Measurements from ENCODE around the gene KCNJ15. TPM values are rescaled to one million over a fixed set of nuclear protein-coding genes. Genes with fewer than 3 reads are reported as not detected.

Gene KCNJ15
- total RNA-seq, 2 donors from 2014 or later: 0.17 to 0.21 TPM

DNA sequence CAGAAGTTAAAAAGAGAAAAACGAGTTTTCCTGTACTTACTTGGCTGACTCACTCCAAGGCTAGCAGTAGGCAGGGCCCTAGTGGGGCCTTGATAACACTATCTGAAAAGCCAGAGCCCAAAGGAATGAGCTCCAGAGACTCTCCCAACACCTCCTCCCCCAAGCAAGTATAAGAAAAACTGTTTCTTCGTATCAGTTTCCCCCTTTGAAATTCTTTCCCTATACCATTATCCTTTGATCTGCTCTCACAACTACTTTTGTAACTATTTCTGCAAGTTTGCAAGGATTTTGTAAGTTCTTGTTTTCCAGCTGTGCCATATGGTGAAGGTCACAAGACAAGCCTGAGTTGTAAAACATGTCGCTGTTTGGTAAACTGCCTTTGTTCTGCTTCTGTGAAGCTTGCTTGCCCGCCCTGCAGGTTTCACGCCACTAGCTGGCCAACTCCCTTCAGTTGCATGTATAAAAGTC is 36.5 kb upstream of the KCNJ15 start:
- Histone ChIP-seq H3K9me3 (no peaks in the 10 kb centered on the region), H3K4me3 (no peak overlapping the region), H3K36me3 (no peaks in the 10 kb centered on the region), H3K9ac (ENCODE audit: low read depth in 2 of 2, low read length in 2 of 2) (no peak overlapping the region), H3K4me1 (no peaks in the 10 kb centered on the region), H3K27ac (no peak overlapping the region), H3K27me3 (no peaks in the 10 kb centered on the region)
- TF ChIP-seq, protein P1, sequence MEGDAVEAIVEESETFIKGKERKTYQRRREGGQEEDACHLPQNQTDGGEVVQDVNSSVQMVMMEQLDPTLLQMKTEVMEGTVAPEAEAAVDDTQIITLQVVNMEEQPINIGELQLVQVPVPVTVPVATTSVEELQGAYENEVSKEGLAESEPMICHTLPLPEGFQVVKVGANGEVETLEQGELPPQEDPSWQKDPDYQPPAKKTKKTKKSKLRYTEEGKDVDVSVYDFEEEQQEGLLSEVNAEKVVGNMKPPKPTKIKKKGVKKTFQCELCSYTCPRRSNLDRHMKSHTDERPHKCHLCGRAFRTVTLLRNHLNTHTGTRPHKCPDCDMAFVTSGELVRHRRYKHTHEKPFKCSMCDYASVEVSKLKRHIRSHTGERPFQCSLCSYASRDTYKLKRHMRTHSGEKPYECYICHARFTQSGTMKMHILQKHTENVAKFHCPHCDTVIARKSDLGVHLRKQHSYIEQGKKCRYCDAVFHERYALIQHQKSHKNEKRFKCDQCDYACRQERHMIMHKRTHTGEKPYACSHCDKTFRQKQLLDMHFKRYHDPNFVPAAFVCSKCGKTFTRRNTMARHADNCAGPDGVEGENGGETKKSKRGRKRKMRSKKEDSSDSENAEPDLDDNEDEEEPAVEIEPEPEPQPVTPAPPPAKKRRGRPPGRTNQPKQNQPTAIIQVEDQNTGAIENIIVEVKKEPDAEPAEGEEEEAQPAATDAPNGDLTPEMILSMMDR (IDR thresholded peaks at IDR 0.05): no peak
- no peak for DNase-seq
- intact Hi-C loops (cut with DNase I): no loop called here

DNA sequence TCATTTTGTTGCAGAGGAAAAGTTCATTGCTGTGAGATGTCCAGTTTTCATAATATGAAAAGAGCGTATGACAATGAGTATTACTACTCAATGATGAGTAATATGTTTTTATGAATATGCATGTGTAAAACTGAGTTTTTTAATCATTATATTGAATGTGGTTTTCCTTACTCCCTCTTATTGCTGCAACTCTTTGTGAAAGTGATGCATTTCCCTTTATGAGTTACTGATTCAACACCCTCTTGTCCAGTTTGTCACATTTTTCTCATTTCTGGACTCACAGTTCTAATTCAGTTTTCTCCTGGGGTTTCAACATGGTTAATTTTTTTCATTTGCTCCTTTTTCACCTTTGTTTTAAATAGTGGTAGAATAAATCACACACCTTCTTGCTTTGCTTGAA is 35.2 kb upstream of the KCNJ15 start:
- Histone ChIP-seq H3K36me3 (no peaks in the 10 kb centered on the region), H3K4me3 (no peak overlapping the region), H3K9ac (ENCODE audit: low read depth in 2 of 2, low read length in 2 of 2) (no peak overlapping the region), H3K27ac (no peak overlapping the region), H3K9me3 (no peaks in the 10 kb centered on the region), H3K4me1 (no peaks in the 10 kb centered on the region), H3K27me3 (no peaks in the 10 kb centered on the region)
- no peak for DNase-seq
- intact Hi-C loops (cut with DNase I): no loop called here
- TF ChIP-seq, protein P1 (IDR thresholded peaks at IDR 0.05): no peak

DNA sequence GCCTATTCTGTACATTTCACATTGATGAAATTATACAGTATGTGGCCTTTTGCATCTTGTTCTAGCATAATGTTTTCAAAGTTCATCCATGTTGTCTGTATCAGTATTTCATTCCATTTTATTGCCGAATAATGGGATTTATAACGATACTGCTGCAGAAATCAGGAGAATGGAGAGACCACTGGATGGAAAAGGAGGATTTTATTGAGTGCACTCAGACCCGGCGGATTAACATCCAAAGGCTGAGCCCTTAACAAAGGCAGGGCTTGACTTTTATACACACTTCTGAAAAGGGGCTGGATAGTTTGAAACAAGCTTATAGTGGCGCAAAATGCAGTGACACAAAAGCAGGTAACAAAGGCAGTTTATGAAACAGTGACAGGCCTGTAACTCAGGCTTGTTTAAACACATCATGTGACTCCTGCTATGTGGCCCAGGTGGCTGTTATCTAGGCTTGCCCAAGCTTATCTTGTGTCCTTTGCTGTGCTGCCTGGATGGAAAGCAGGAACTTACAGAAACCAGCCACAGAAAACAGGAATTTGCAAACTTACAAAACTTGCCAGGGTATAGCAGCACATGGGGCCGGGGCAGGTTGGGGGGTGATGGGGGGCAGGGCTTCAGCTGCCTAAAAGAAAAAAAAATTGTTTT is 32.8 kb upstream of the KCNJ15 start:
- Histone ChIP-seq H3K36me3 (no peaks in the 10 kb centered on the region), H3K9me3 (no peaks in the 10 kb centered on the region), H3K9ac (ENCODE audit: low read depth in 2 of 2, low read length in 2 of 2) (no peak overlapping the region), H3K27ac (no peak overlapping the region), H3K27me3 (no peaks in the 10 kb centered on the region), H3K4me1 (no peaks in the 10 kb centered on the region), H3K4me3 (no peak overlapping the region)
- DNase-seq: peak; percentile 16
- TF ChIP-seq, protein P1 (IDR thresholded peaks at IDR 0.05): no peak
- intact Hi-C loops (cut with DNase I): no loop called here

DNA sequence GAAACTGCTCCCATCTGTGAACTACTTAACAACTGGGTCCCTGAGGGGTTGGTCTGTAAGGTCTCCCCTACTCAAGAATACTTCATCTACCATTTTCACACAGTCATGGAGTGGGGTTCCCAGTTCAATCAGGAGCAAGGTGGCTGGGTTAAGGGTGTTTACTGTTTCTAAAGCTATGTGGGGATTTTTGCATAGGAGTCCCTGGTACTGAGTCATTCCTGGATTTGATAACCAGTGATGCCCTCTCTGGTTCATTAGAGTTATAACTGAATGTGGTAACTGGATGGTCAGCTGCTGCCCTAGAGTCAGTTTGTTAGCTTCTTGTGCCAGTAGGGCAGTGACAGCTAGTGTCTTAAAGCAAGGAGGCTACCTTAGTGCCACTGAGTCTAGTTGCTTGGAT is 29.4 kb upstream of the KCNJ15 start:
- Histone ChIP-seq H3K36me3 (no peaks in the 10 kb centered on the region), H3K4me1 (no peaks in the 10 kb centered on the region), H3K27ac (no peak overlapping the region), H3K27me3 (no peaks in the 10 kb centered on the region), H3K9me3 (no peaks in the 10 kb centered on the region), H3K4me3 (no peak overlapping the region), H3K9ac (ENCODE audit: low read depth in 2 of 2, low read length in 2 of 2) (no peak overlapping the region)
- DNase-seq: no peak
- intact Hi-C loops (cut with DNase I): no loop called here
- TF ChIP-seq, protein P1 (IDR thresholded peaks at IDR 0.05): no peak

DNA sequence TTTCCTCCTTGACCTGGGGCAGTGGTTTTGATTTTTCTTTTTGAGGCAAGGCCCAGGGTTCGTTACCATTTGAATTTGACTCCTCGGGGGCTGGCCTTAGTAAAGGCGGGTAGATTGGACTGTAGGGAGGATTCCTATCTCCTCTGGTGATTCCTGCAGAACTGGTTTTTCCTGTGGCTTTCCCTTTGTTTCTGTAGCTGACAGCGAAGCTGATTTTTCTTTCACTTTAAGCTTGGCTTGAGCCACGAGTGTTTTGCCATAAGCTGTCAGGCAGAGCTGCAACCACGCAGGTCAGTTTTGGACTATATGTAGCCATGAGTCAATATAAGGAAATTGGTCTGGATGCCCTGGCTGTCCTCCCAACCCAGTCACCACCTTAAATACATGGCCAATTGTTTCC is 28.7 kb upstream of the KCNJ15 start:
- Histone ChIP-seq H3K4me1 (no peaks in the 10 kb centered on the region), H3K27me3 (no peaks in the 10 kb centered on the region), H3K9me3 (no peaks in the 10 kb centered on the region), H3K27ac (no peak overlapping the region), H3K36me3 (no peaks in the 10 kb centered on the region), H3K4me3 (no peak overlapping the region), H3K9ac (ENCODE audit: low read depth in 2 of 2, low read length in 2 of 2) (no peak overlapping the region)
- peak; percentile 22 for DNase-seq
- TF ChIP-seq, protein P1 (IDR thresholded peaks at IDR 0.05): no peak
- intact Hi-C loops (cut with DNase I): no loop called here
